Left ventricle myocardium inferior (tissue), 1 donor: ENCODE data around the gene SEMA4D. TPM values are rescaled to one million over a fixed set of nuclear protein-coding genes. Genes with fewer than 3 reads are reported as not detected.
A peak's percentile ranks its signal among the peaks of the same experiment; 100 is the strongest.

Experiments
- DNase-seq: peaks from one replicate; pipeline ENCODE4 v3.0.0-alpha.2; 2020
- H3K27ac ChIP-seq: fragments of 200-600 bp; replicated peaks from 2 replicates; pipeline ENCODE4 v1.8.0; 2021
- H3K27me3 ChIP-seq: fragments of 200-600 bp; 2 replicates; pipeline ENCODE4 v1.8.0; 2021; ENCODE audit warnings: low read depth
- H3K36me3 ChIP-seq: fragments of 200-600 bp; 2 replicates; pipeline ENCODE4 v1.8.0; 2021
- H3K4me1 ChIP-seq: fragments of 200-600 bp; 2 replicates; pipeline ENCODE4 v1.8.0; 2021
- H3K4me3 ChIP-seq: fragments of 200-600 bp; 2 replicates; pipeline ENCODE4 v1.8.0; 2021; ENCODE audit warnings: mild to moderate bottlenecking, moderate library complexity
- H3K9me3 ChIP-seq: fragments of 200-600 bp; replicated peaks from 2 replicates; pipeline ENCODE4 v1.8.0; 2021
- intact Hi-C: fragments of 100-400 bp; cut with micrococcal nuclease; formaldehyde crosslinking; loops from one replicate; pipeline ENCODE4 v1.11.0; 2022
- total RNA-seq: library from RNA; stranded (reverse); fragmentation: NEBNext Ultra II Directional; extraction: Animal tissue kit (Norgen Biotek cat#: 25700); gene quantifications from one replicate; pipeline ENCODE4 v1.2.1, GENCODE V29; 2021
- TF ChIP-seq, protein P1 (sequence below): fragments of 200-600 bp; IDR thresholded peaks from 2 replicates; pipeline ENCODE4 v1.8.0; 2021; ENCODE audit warnings: antibody characterized with exemption, mild to moderate bottlenecking, borderline replicate concordance
- donor health status: DM: no; HTN: yes; CAD: no; lungs with severe emphysema.

The SEMA4D gene
- total RNA-seq, 1 donor from 2014 or later = 17.1 TPM

DNA sequence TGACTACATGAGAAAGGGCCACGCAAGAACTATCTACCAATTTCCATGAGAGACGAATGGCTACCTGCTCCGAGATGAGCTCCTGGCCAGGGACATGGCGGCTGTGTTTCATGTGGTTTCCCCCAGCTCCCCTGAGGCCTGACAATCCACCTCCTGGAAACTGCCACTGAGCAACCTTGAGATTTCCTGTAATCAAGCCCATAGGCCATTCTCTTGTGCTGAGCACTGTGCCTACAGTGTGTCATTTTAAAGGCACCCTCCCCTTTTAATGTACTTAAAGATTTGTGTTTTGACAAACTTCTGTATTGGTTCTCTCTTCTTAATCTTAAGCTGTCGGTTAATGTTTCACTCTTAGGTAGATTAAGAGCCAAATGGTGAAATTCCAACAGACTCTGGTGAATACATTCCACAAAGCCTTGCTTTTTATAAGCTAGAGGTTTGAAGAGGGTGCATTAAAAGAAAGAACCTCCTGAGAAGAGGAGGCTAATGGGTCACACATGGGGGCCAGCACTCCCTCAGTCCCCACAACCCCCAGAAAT is 107.3 kb downstream of the SEMA4D start:
- intact Hi-C loops = no loop called here
- H3K36me3 ChIP-seq = peaks cover 27% of the 10 kb centered on the region

DNA sequence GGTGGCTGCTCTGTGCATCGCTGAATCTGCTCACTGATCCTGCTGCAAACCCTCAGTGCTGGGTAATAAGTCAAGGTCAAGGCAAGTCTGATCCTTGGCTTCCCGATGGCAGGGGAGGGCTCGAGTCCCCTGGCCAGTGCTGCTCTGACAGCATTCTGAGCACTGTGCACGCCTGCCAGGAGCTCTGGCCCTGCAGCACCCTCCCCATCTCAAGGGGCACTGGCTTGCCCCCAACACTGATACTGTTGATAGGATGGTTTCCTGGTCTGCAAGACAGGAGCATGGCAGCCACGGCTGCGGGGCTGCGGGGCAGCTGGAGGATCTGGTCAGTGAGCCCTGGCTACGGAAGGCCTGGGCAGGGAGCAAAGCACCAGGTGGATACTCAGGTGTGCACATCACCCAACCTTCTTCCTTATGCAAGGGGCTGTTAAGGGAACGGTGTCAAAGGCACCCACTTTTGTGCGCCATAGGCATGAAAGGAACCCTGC is 107.8 kb downstream of the SEMA4D start:
- DNase-seq = no peak
- H3K36me3 ChIP-seq = peaks cover 27% of the 10 kb centered on the region
- H3K4me3 ChIP-seq = no peak overlapping the region
- H3K27me3 ChIP-seq = no peaks in the 10 kb centered on the region
- TF ChIP-seq, protein P1, sequence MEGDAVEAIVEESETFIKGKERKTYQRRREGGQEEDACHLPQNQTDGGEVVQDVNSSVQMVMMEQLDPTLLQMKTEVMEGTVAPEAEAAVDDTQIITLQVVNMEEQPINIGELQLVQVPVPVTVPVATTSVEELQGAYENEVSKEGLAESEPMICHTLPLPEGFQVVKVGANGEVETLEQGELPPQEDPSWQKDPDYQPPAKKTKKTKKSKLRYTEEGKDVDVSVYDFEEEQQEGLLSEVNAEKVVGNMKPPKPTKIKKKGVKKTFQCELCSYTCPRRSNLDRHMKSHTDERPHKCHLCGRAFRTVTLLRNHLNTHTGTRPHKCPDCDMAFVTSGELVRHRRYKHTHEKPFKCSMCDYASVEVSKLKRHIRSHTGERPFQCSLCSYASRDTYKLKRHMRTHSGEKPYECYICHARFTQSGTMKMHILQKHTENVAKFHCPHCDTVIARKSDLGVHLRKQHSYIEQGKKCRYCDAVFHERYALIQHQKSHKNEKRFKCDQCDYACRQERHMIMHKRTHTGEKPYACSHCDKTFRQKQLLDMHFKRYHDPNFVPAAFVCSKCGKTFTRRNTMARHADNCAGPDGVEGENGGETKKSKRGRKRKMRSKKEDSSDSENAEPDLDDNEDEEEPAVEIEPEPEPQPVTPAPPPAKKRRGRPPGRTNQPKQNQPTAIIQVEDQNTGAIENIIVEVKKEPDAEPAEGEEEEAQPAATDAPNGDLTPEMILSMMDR = no peak
- intact Hi-C loops = no loop called here
- H3K27ac ChIP-seq = no peak overlapping the region
- no peaks in the 10 kb centered on the region for H3K9me3 ChIP-seq
- H3K4me1 ChIP-seq = peaks cover 24% of the 10 kb centered on the region

More for the DNA sequence above, 107.3 kb downstream of the SEMA4D start:
- Histone ChIP-seq H3K4me3 (no peak overlapping the region), H3K4me1 (peaks cover 24% of the 10 kb centered on the region), H3K27me3 (no peaks in the 10 kb centered on the region), H3K27ac (no peak overlapping the region), H3K9me3 (no peaks in the 10 kb centered on the region)
- no peak for DNase-seq
- TF ChIP-seq, protein P1 = no peak

DNA sequence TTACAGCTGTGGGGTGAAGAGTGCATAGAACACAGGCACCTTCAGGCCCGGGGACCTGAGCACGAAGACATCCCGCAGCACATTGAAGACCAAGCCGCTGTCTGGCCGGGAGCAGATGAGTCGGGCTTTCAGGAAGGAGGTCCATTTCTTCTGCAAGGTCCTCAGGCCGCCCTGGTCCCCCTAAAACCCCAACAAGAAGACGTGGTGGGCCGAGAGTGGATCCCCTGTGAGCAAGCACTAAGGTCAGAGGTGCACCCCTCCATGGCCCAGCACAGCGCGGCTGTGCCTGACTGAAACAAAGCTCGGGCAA is 109.1 kb downstream of the SEMA4D start:
- H3K27ac ChIP-seq = peak overlapping the region; percentile 75
- no peaks in the 10 kb centered on the region for H3K9me3 ChIP-seq
- no peak for DNase-seq
- H3K36me3 ChIP-seq = peaks cover 27% of the 10 kb centered on the region
- H3K27me3 ChIP-seq = no peaks in the 10 kb centered on the region
- H3K4me1 ChIP-seq = peaks cover 24% of the 10 kb centered on the region
- TF ChIP-seq, protein P1 = no peak
- no peak overlapping the region for H3K4me3 ChIP-seq
- intact Hi-C loops = no loop called here

DNA sequence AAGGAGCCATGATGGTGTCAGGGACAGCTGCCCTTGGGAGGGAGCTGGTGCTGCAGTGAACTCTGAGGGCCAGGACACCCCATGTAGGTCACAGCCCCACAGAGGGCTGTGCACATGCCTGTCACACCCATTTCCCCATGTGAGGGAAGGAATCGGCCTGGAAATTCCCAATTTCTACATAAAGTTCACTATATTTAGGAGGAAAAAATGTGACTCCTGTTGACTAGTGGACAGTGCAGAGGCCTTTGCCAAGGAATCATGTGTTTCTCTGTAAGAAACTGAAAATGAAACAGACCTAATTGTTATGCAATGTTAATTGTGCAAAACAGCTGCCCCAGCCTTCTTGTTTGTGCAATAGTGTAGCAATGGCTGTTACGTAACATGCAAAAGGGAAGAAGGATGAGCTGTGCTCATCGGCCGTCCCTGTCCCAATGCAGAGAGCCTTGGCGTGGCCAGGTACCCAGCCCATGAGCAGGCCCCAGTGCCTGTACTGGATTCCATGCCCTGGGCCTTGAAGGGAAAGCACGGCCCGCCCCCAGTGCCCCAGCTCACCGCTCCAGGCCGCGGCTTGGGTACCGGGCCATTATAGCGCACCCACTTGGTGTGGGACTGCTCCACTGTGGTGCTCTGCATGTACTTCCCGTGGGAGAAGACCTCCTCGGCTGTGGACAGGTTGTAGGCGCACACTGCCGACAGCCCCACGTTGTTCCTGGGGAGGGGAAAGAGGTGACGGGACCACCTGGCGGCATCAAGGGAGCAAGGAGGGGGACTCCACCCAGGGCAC is 109.6 kb downstream of the SEMA4D start:
- Histone ChIP-seq H3K27ac (peak overlapping the region; percentile 75), H3K4me1 (peaks cover 24% of the 10 kb centered on the region), H3K4me3 (no peak overlapping the region), H3K9me3 (no peaks in the 10 kb centered on the region), H3K36me3 (peaks cover 26% of the 10 kb centered on the region), H3K27me3 (no peaks in the 10 kb centered on the region)
- TF ChIP-seq, protein P1 = no peak
- peak; percentile 48 for DNase-seq
- intact Hi-C loops = no loop called here

DNA sequence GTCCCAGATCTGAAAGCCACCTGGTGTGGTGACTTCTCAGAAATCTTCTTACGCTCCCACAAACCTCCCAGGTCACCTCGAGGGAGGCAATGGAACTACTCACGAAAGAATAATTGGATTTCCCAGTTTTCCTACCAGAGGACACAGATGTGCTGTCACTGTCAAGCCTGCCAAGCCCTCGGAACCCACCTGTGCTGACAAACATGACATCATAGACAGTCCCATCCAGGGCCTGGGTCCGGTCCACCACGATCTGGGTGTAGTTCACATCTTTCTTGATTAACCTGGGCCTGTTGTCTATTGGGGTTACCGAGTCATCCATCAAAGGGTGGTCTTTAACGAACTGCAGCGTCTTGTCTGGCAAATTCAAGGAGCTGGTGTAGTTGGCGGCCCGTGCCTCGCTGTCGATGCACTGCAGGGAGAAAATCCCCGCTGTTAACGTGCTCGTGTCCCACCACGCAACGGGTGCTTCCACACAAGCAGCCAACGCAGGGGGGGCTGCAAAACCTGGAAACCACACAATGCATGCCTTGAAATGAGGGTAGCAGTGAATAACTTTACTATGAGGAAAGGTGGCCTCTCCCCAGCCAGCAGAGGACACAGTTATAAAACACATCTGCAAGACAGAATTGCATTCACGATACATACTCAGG is 110.6 kb downstream of the SEMA4D start:
- intact Hi-C loops = no loop called here
- H3K9me3 ChIP-seq = no peaks in the 10 kb centered on the region
- peak overlapping the region; percentile 75 for H3K27ac ChIP-seq
- no peak overlapping the region for H3K4me3 ChIP-seq
- H3K4me1 ChIP-seq = peaks cover 24% of the 10 kb centered on the region
- H3K27me3 ChIP-seq = no peaks in the 10 kb centered on the region
- TF ChIP-seq, protein P1 = no peak
- H3K36me3 ChIP-seq = peaks cover 20% of the 10 kb centered on the region
- DNase-seq = no peak
